Transverse colon (tissue), 4 donors: ENCODE measurements around the gene ACSS1. TPM values are rescaled to one million over a fixed set of nuclear protein-coding genes. Genes with fewer than 3 reads are reported as not detected.

Experiments
- DNase-seq: peaks from one replicate; pipeline ENCODE4 v3.0.0-alpha.2; 2019
- H3K27ac ChIP-seq, 4 donors: fragments of 200-600 bp; sonication (generic); 2 replicates each; pipeline ENCODE4 v1.5.1; 2016 to 2018; ENCODE audit warnings: inconsistent platforms in 4 of 4
- H3K27me3 ChIP-seq: fragments of 200-600 bp; sonication (generic); 2 replicates; pipeline ENCODE4 v1.5.1; 2017; ENCODE audit warnings: inconsistent platforms
- H3K36me3 ChIP-seq, 4 donors: fragments of 200-600 bp; sonication (generic); 2 replicates each; pipeline ENCODE4 v1.5.1; 2017 to 2019; ENCODE audit warnings: inconsistent platforms in 4 of 4
- H3K4me1 ChIP-seq, 4 donors: fragments of 200-600 bp; sonication (generic); 2 replicates each; pipeline ENCODE4 v1.5.1; 2017 to 2020; ENCODE audit warnings: inconsistent platforms in 4 of 4
- H3K4me3 ChIP-seq, 4 donors: fragments of 200-600 bp; sonication (generic); 1 replicate in 1 of 4; 2 replicates in 3 of 4; pipeline versions ENCODE4 v1.5.1 to v1.6.1; 2017 to 2019; ENCODE audit warnings: inconsistent platforms in 4 of 4
- H3K9me3 ChIP-seq, 2 donors: fragments of 200-600 bp; sonication (generic); 2 replicates each; pipeline ENCODE4 v1.5.1; 2017 to 2019; ENCODE audit warnings: inconsistent platforms in 2 of 2
- EP300 ChIP-seq: sonication (generic); formaldehyde crosslinking; IDR thresholded peaks from one replicate; pipeline ENCODE4 v1.6.1; 2017; ENCODE audit warnings: antibody characterized with exemption, low read depth
- POLR2A ChIP-seq: fragments of 450-650 bp; IDR thresholded peaks from one replicate; pipeline ENCODE4 v1.6.1; 2016; ENCODE audit warnings: antibody characterized with exemption, mild to moderate bottlenecking, moderate library complexity
- POLR2AphosphoS5 ChIP-seq, 3 donors: sonication (generic); formaldehyde crosslinking; IDR thresholded peaks; one replicate each; pipeline ENCODE4 v1.6.1; 2016; ENCODE audit warnings: antibody characterized with exemption in 3 of 3
- WGBS, 2 donors: methylation state at CpG; one replicate each; pipeline ENCODE4 v1.1.5; 2018; ENCODE audit warnings: low coverage in 1 of 2; 5-methylcytosine and 5-hydroxymethylcytosine counted together
- in situ Hi-C, 4 donors: fragments of 200-750 bp; cut with MboI; loops; one replicate each; pipeline versions ENCODE4 v1.15.0 to v1.15.1; 2017; ENCODE audit warnings: low sequenced_read_pairs in 3 of 4, low pct_ligation_motif_present in 1 of 4, low pct_unique_long_range_greater_than_20kb in 1 of 4
- intact Hi-C: fragments of 100-400 bp; cut with DNase I; formaldehyde crosslinking; loops from one replicate; pipeline ENCODE4 v1.15.1; 2023; ENCODE audit warnings: low total_unique reads
- total RNA-seq, 4 donors: library from RNA; depleted of rRNA; stranded (reverse); fragments of >200 nt; gene quantifications; one replicate each; pipeline ENCODE4 v1.1.0, GENCODE V29; 2016
- TF ChIP-seq, protein P1 (sequence below), 5 experiments: fragments of 200-600 bp in 3 of 5; fragments of 450-650 bp in 2 of 5; sonication (generic) in 3 of 5; IDR thresholded peaks; 1 replicate in 2 of 5; 2 replicates in 3 of 5; pipeline ENCODE4 v1.5.1; 2016 to 2017; ENCODE audit warnings: antibody characterized with exemption in 5 of 5, inconsistent platforms in 3 of 5, mild to moderate bottlenecking in 2 of 5, moderate library complexity in 1 of 5

Gene ACSS1
- total RNA-seq, 4 donors from 2014 or later: 30.3 to 64.7 (median 51.6) TPM

DNA sequence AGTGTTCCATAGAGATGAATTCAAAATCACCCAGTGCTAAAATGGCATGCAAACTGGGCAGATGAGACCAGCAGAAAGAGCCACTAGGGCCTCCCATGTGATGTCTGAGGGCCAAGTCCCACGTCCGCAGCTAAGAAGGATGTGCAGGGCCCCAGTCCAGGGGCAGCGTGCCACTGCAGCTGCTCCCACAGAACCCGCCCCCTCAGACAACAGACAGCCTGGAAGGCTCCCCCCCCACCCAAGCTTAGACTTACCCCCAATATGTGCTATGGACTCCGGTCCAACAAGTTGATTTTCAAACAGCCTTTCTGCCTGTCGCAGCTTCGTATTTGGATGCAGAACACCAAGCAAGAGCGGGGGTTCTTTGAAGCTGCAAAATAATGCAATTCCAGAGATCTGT is 79.4 kb downstream of the ACSS1 start:
- no peak for TF ChIP-seq EP300
- Histone ChIP-seq H3K4me1 (no peaks in the 10 kb centered on the region), H3K9me3 (peaks cover 0 to 6% of the 10 kb centered on the region in 2 donors), H3K36me3 (peaks cover 0 to 30% (median 6%) of the 10 kb centered on the region in 4 donors), H3K4me3 (no peak overlapping the region), H3K27me3 (no peaks in the 10 kb centered on the region), H3K27ac (no peak overlapping the region)
- WGBS, 2 donors: 80% methylated on average over 8 of the region's 8 CpGs; no CpG with 5 or more reads in 1 of the 2 donors
- in situ Hi-C loops (loop anchor here in 2 of 4 donors (25.0 kb wide), 2 partner anchors 209 to 434 kb away; partner anchors contain the start of genes ENTPD6 (in 1 of the 2) and GINS1 (in 1 of the 2)), intact Hi-C loops (no loop called here)
- DNase-seq: no peak

DNA sequence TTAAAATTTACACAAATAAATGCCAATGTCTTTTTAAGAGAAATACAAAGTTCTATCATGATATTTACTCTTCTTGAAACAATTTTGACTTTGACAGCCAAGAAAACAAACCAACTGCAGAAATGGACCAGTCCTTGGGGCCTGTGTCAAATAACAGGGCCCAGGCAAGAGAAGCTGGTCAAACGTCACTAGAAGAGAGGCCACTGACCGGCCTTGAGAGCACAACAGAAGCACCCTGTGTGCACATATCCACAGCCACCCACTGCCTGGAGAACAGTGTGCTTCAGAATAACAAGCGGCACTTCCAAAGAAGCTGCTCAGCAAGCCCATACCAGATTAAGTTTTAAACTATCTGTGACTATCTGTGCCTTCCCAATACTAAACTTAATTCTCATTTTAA is 80.1 kb downstream of the ACSS1 start:
- H3K9me3 ChIP-seq: peaks cover 0 to 6% of the 10 kb centered on the region in 2 donors
- H3K4me1 ChIP-seq: no peaks in the 10 kb centered on the region
- in situ Hi-C loops (loop anchor here in 2 of 4 donors (25.0 kb wide), 2 partner anchors 210 to 435 kb away; partner anchors contain the start of genes ENTPD6 (in 1 of the 2) and GINS1 (in 1 of the 2)), intact Hi-C loops (no loop called here)
- TF ChIP-seq EP300: no peak
- TF ChIP-seq POLR2A: no peak
- TF ChIP-seq, protein P1, sequence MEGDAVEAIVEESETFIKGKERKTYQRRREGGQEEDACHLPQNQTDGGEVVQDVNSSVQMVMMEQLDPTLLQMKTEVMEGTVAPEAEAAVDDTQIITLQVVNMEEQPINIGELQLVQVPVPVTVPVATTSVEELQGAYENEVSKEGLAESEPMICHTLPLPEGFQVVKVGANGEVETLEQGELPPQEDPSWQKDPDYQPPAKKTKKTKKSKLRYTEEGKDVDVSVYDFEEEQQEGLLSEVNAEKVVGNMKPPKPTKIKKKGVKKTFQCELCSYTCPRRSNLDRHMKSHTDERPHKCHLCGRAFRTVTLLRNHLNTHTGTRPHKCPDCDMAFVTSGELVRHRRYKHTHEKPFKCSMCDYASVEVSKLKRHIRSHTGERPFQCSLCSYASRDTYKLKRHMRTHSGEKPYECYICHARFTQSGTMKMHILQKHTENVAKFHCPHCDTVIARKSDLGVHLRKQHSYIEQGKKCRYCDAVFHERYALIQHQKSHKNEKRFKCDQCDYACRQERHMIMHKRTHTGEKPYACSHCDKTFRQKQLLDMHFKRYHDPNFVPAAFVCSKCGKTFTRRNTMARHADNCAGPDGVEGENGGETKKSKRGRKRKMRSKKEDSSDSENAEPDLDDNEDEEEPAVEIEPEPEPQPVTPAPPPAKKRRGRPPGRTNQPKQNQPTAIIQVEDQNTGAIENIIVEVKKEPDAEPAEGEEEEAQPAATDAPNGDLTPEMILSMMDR (IDR thresholded peaks at IDR 0.05): no peak
- no peak for TF ChIP-seq POLR2AphosphoS5 (IDR thresholded peaks at IDR 0.05)
- peaks cover 0 to 27% (median 9%) of the 10 kb centered on the region in 4 donors for H3K36me3 ChIP-seq
- no peak for DNase-seq
- H3K4me3 ChIP-seq: no peak overlapping the region
- H3K27ac ChIP-seq: no peak overlapping the region
- no peaks in the 10 kb centered on the region for H3K27me3 ChIP-seq
- WGBS, 2 donors: 84% methylated on average over 3 of the region's 3 CpGs; no CpG with 5 or more reads in 1 of the 2 donors

DNA sequence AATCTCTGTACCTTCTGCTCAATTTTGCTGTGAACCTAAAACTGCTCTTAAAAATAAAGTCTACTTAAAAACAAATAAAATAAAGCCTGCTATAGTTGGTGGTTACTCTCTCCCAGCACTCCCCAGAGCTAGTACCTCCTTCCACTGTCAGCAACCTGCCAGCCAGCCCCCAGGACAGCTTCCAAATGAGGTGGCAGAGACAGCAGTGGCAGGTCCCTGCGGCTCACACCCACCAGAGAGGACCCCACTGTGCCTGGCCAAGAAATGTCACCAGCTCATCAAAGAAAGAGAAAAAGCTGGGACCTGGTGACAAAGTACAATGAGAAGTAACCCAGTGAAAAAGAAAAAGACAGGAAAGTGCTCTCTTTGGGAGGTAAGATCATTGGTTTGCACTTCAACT is 80.6 kb downstream of the ACSS1 start:
- Histone ChIP-seq H3K27me3 (no peaks in the 10 kb centered on the region), H3K9me3 (peaks cover 0 to 6% of the 10 kb centered on the region in 2 donors), H3K27ac (no peak overlapping the region), H3K4me1 (no peaks in the 10 kb centered on the region), H3K36me3 (peaks cover 0 to 25% (median 9%) of the 10 kb centered on the region in 4 donors), H3K4me3 (no peak overlapping the region)
- WGBS, 2 donors: 100% methylated on average over 1 of the region's 1 CpG; no CpG with 5 or more reads in 1 of the 2 donors
- TF ChIP-seq, protein P1 (IDR thresholded peaks at IDR 0.05): no peak
- TF ChIP-seq EP300 (no peak), POLR2A (no peak), POLR2AphosphoS5 (IDR thresholded peaks at IDR 0.05) (no peak)
- in situ Hi-C loops (loop anchor here in 2 of 4 donors (25.0 kb wide), 2 partner anchors 210 to 435 kb away; partner anchors contain the start of genes ENTPD6 (in 1 of the 2) and GINS1 (in 1 of the 2)), intact Hi-C loops (no loop called here)
- no peak for DNase-seq

DNA sequence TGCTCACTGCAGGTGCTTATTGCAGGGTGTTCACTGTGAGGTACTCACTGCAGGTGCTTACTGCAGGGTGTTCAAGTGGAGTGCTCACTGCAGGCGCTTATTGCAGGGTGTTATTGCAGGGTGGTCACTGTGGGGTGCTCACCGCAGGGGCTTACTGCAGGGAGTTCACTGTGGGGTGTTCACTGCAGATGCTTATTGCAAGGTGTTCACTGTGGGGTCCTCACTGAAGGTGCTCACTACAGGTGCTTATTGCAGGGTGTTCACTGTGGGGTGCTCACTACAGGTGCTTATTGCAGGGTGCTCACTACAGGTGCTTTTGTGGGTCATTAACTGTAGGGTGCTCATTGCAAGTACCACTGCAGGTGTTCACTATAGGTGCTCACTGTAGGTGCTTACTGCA is 85.6 kb downstream of the ACSS1 start:
- in situ Hi-C loops: no loop called here
- TF ChIP-seq POLR2A (no peak), EP300 (no peak), POLR2AphosphoS5 (IDR thresholded peaks at IDR 0.05) (no peak)
- TF ChIP-seq, protein P1 (IDR thresholded peaks at IDR 0.05): no peak
- Histone ChIP-seq H3K4me3 (no peak overlapping the region), H3K27ac (no peak overlapping the region), H3K4me1 (no peaks in the 10 kb centered on the region), H3K27me3 (no peaks in the 10 kb centered on the region), H3K9me3 (peaks cover 0 to 6% of the 10 kb centered on the region in 2 donors), H3K36me3 (peaks cover 0 to 28% (median 4%) of the 10 kb centered on the region in 4 donors)
- peak; percentile 1 for DNase-seq
- 83% methylated on average over 1 of the region's 2 CpGs; no CpG with 5 or more reads in 1 of the 2 donors for WGBS, 2 donors
- intact Hi-C loops: no loop called here
